K562 (cell line): ENCODE data around the gene TGOLN2.

Experiments
- SMC3 ChIP-seq: conservative IDR thresholded peaks from 2 replicates; pipeline ENCODE4 v1.6.1; 2011; ENCODE audit warnings: low read depth, low read length, improper control_type of control experiment; ENCODE audit not compliant: insufficient read depth
- ZNF121 ChIP-seq: sonication (generic); formaldehyde crosslinking; conservative IDR thresholded peaks from 2 replicates; pipeline ENCODE4 v1.8.0; 2022; ENCODE audit warnings: missing genetic modification reagents

GRCh38 chr2:85327822-85328617 is at the start of gene TGOLN2:
- TF ChIP-seq SMC3 (no peak), ZNF121 (no peak)
